GM12878 (cell line): Measurements from ENCODE around the gene PLXNA2. TPM values are rescaled to one million over a fixed set of nuclear protein-coding genes. Genes with fewer than 3 reads are reported as not detected.

ENCODE experiments used
- ATAC-seq: fragments of 200-7000 bp; cut with Tn5 transposase; 3 replicates; pipeline ENCODE4 v1.9.1; 2020; ENCODE audit warnings: mild to moderate bottlenecking, moderate library complexity
- BruUV-seq: library from RNA; stranded (reverse); fragments of 400-500 nt; replicated peaks from 2 replicates; lab custom pipeline; 2021; lab: Mats Ljungman, UMichigan
- CTCF ChIA-PET: fragments of 300-600 bp; sonication (Branson Sonifier 250); formaldehyde crosslinking; extraction: SDS; loops from one replicate; lab custom pipeline; 2021; ENCODE audit warnings: inconsistent platforms; lab: Yijun Ruan, JAX
- POLR2A ChIA-PET: fragments of 350-600 bp; formaldehyde crosslinking; extraction: SDS; loops from one replicate; lab custom pipeline; 2021; ENCODE audit warnings: inconsistent platforms; lab: Charles Lee
- RAD21 ChIA-PET: fragments of 300-600 bp; sonication (Branson Sonifier 250); formaldehyde crosslinking; loops from one replicate; lab custom pipeline; 2023; ENCODE audit warnings: antibody characterized with exemption; ENCODE audit not compliant: unreplicated experiment; lab: Charles Lee
- SMC1A ChIA-PET: fragments of 300-600 bp; sonication (Branson Sonifier 250); formaldehyde crosslinking; loops from one replicate; lab custom pipeline; 2023; ENCODE audit not compliant: unreplicated experiment, uncharacterized antibody; lab: Charles Lee
- DNase-seq: peaks from one replicate; pipeline ENCODE4 v3.0.0-alpha.2; 2011; ENCODE audit warnings: low read depth, low spot score
- FAIRE-seq: peaks from 3 replicates; lab custom pipeline; 2011; peaks lifted over from hg19 to GRCh38; lab: Jason Lieb, UNC
- H2AFZ ChIP-seq: 2 replicates; pipeline ENCODE4 v1.6.0; 2011; ENCODE audit warnings: low read depth, low read length, control low read depth; ENCODE audit not compliant: control insufficient read depth
- H3K27ac ChIP-seq: 2 replicates; pipeline ENCODE4 v1.5.1; 2011; ENCODE audit warnings: control low read depth; ENCODE audit not compliant: control insufficient read depth, insufficient read depth
- H3K27me3 ChIP-seq, 2 experiments: replicated peaks in 1 of 2; 2 replicates each; pipeline versions ENCODE4 v1.6.0 to v1.6.1; 2011; ENCODE audit warnings: low read length in 1 of 2; ENCODE audit not compliant: control insufficient read depth in 2 of 2, insufficient read depth in 2 of 2
- H3K36me3 ChIP-seq, 2 experiments: 2 replicates each; pipeline ENCODE4 v1.5.1; 2011; ENCODE audit warnings: low read length in 1 of 2; ENCODE audit not compliant: control insufficient read depth in 2 of 2, insufficient read depth in 2 of 2
- H3K4me1 ChIP-seq: 2 replicates; pipeline ENCODE4 v1.6.1; 2011; ENCODE audit warnings: mild to moderate bottlenecking, low read length, moderate library complexity, mixed read lengths; ENCODE audit not compliant: control insufficient read depth, insufficient read depth
- H3K4me2 ChIP-seq: 2 replicates; pipeline ENCODE4 v1.6.0; 2011; ENCODE audit warnings: control low read depth; ENCODE audit not compliant: control insufficient read depth, insufficient read depth
- H3K4me3 ChIP-seq: fragments of 200-600 bp; sonication (generic); 2 replicates; pipeline ENCODE4 v1.5.1; 2016
- H3K79me2 ChIP-seq: 2 replicates; pipeline ENCODE4 v1.6.0; 2011; ENCODE audit warnings: low read length; ENCODE audit not compliant: control insufficient read depth, insufficient read depth
- H3K9ac ChIP-seq: 2 replicates; pipeline ENCODE4 v1.8.0; 2011; ENCODE audit warnings: low read length, control low read depth, mixed read lengths; ENCODE audit not compliant: control insufficient read depth, insufficient read depth
- H3K9me3 ChIP-seq: replicated peaks from 3 replicates; pipeline ENCODE4 v1.5.1; 2011; ENCODE audit warnings: mild to moderate bottlenecking, low read length; ENCODE audit not compliant: control insufficient read depth, insufficient read depth
- H4K20me1 ChIP-seq: 2 replicates; pipeline ENCODE4 v1.6.0; 2011; ENCODE audit not compliant: control insufficient read depth, insufficient read depth
- BCL3 ChIP-seq: IDR thresholded peaks from 2 replicates; pipeline ENCODE4 v1.6.1; 2011; ENCODE audit warnings: borderline replicate concordance, low read depth, mild to moderate bottlenecking, moderate library complexity, low read length; ENCODE audit not compliant: insufficient read depth, poor library complexity, severe bottlenecking
- BMI1 ChIP-seq: fragments of 450-650 bp; IDR thresholded peaks from 2 replicates; pipeline ENCODE4 v1.6.1; 2016; ENCODE audit warnings: mild to moderate bottlenecking, moderate library complexity, borderline replicate concordance
- GABPA ChIP-seq: IDR thresholded peaks from 2 replicates; pipeline ENCODE4 v1.6.1; 2014; ENCODE audit warnings: antibody characterized with exemption, low read depth, mild to moderate bottlenecking, inconsistent platforms
- LARP7 ChIP-seq: fragments of 450-650 bp; IDR thresholded peaks from 2 replicates; pipeline ENCODE4 v1.6.1; 2017; ENCODE audit warnings: mild to moderate bottlenecking
- MTA3 ChIP-seq: IDR thresholded peaks from 2 replicates; pipeline ENCODE4 v1.6.1; 2012; ENCODE audit warnings: low read length, inconsistent platforms, borderline replicate concordance
- NR2C2 ChIP-seq: IDR thresholded peaks from 2 replicates; pipeline ENCODE4 v1.6.1; 2011; ENCODE audit warnings: borderline replicate concordance, low read depth; ENCODE audit not compliant: control insufficient read depth, insufficient read length
- NRF1 ChIP-seq: conservative IDR thresholded peaks from 2 replicates; pipeline ENCODE4 v1.6.1; 2011; ENCODE audit warnings: mild to moderate bottlenecking, low read depth, low read length, improper control_type of control experiment
- PAX8 ChIP-seq: fragments of 450-650 bp; IDR thresholded peaks from 2 replicates; pipeline ENCODE4 v1.6.1; 2017; ENCODE audit warnings: mild to moderate bottlenecking, moderate library complexity
- SMAD1 ChIP-seq: fragments of 450-650 bp; IDR thresholded peaks from 2 replicates; pipeline ENCODE4 v1.6.1; 2018; ENCODE audit warnings: mild to moderate bottlenecking, low read depth; ENCODE audit not compliant: partially characterized antibody
- SUZ12 ChIP-seq: fragments of 200-600 bp; sonication (generic); IDR thresholded peaks from one replicate; pipeline ENCODE4 v1.6.1; 2018; ENCODE audit warnings: antibody characterized with exemption, mild to moderate bottlenecking; ENCODE audit not compliant: unreplicated experiment
- ZBTB33 ChIP-seq: fragments of 450-650 bp; IDR thresholded peaks from 2 replicates; pipeline ENCODE4 v1.6.1; 2017; ENCODE audit warnings: mild to moderate bottlenecking
- WGBS: methylation state at CpG from one replicate; pipeline ENCODE4 v1.1.6; 2016; ENCODE audit warnings: low lambda C conversion rate; ENCODE audit not compliant: insufficient replicate concordance, insufficient coverage; ENCODE audit errors: missing lambda C conversion rate; 5-methylcytosine and 5-hydroxymethylcytosine counted together
- in situ Hi-C: fragments of 300-500 bp; cut with MboI; formaldehyde crosslinking; loops from 9 replicates; pipeline ENCODE4 v1.14.3; 2018; ENCODE audit warnings: mixed read lengths
- intact Hi-C: fragments of 100-400 bp; cut with micrococcal nuclease; formaldehyde crosslinking; loops from one replicate; pipeline ENCODE4 v1.14.2; 2022; ENCODE audit not compliant: unreplicated experiment
- polyA plus RNA-seq, 11 experiments: library from polyadenylated mRNA; depleted of rRNA in 4 of 11; unstranded in 6 of 11; stranded (reverse) in 5 of 11; fragments of >200 nt; fragmentation: Nextera tagmentation in 4 of 11; fragmentation: Illumina TruSeq in 1 of 11; extraction: Ambion mirVana in 4 of 11; extraction: Trizol in 1 of 11; gene quantifications; 1 replicate in 1 of 11; 2 replicates in 10 of 11; pipeline versions ENCODE4 v1.2.1 to v1.2.3, GENCODE V29; 2011 to 2016; ENCODE audit warnings: inconsistent platforms in 2 of 11, missing spikeins in 2 of 11, low read depth in 1 of 11
- total RNA-seq, 4 experiments: library from RNA; depleted of rRNA in 3 of 4; stranded (reverse); fragments of >200 nt in 3 of 4; fragmentation: Illumina TruSeq in 1 of 4; extraction: Trizol in 1 of 4; gene quantifications; 2 replicates each; pipeline versions ENCODE4 v1.2.1 to v1.2.3, GENCODE V29; 2013 to 2021

Gene PLXNA2
- total and polyA plus RNA-seq, 10 of the 15 experiments (the other 5 are each of a cell fraction or from before 2014, with no cell fraction given), result under 0.01 to 0.08 (median 0.07) TPM; not detected in 4

- no peak for TF ChIP-seq SUZ12
- TF ChIP-seq PAX8, result no peak
Observed at GRCh38 chr1:208137193-208137592, 107.0 kb downstream of the PLXNA2 start (continued).

- H3K4me1 ChIP-seq, result no peaks in the 10 kb centered on the region
- no peak overlapping the region for H3K27ac ChIP-seq
- SMC1A ChIA-PET, result interaction anchor here (1.0 kb wide), 1 partner anchor 12 kb away, joined by 3 read pairs; no protein-coding TSS in a partner anchor
- 50% methylated on average over 5 of the region's 5 CpGs for WGBS
- CTCF ChIA-PET, result interaction anchor here (1.3 to 9.1 kb wide), 3 partner anchors 11 to 104 kb away, joined by 4 to 166 read pairs (median 5); partner anchors contain the start of gene PLXNA2
- TF ChIP-seq LARP7 (no peak), BMI1 (no peak), GABPA (no peak), BCL3 (no peak), MTA3 (no peak), NR2C2 (no peak), NRF1 (no peak), SUZ12 (no peak), ZBTB33 (no peak), SMAD1 (no peak)
- TF ChIP-seq, all 136 proteins: peak for 0
- Histone ChIP-seq H2AFZ (no peak overlapping the region), H3K4me3 (no peak overlapping the region), H3K79me2 (no peaks in the 10 kb centered on the region), H3K9me3 (no peaks in the 10 kb centered on the region), H3K36me3 (no peaks in the 10 kb centered on the region), H3K4me2 (no peak overlapping the region), H3K27me3 (no peaks in the 10 kb centered on the region; a peak in 2 of 4 replicates), H4K20me1 (no peaks in the 10 kb centered on the region), H3K9ac (no peak overlapping the region)
- in situ Hi-C loops (no loop called here), intact Hi-C loops (no loop called here)
- RAD21 ChIA-PET, result interaction anchor here (2.7 kb wide), 1 partner anchor 103 kb away, joined by 10 read pairs; no protein-coding TSS in a partner anchor
- POLR2A ChIA-PET, result no interaction called here
- FAIRE-seq (no peak), DNase-seq (no peak), ATAC-seq (no peak)
- no TSS peak for BruUV-seq
Observed at GRCh38 chr1:208136459-208137182, 107.6 kb downstream of the PLXNA2 start.
